Neuronal stem cell (in vitro differentiated cells): ENCODE data around the gene NABP2.

Experiments
- DNase-seq: peaks from one replicate; pipeline ENCODE4 v3.0.0-alpha.2; 2013; ENCODE audit warnings: low spot score
- H2AFZ ChIP-seq: one replicate; pipeline ENCODE4 v1.6.1; 2013; ENCODE audit warnings: mild to moderate bottlenecking, low read length, inconsistent platforms
- H2AK5ac ChIP-seq: 2 replicates; pipeline ENCODE4 v1.6.1; 2013; ENCODE audit warnings: low read depth, mild to moderate bottlenecking, inconsistent platforms, low read length, moderate library complexity, mixed read lengths
- H2BK120ac ChIP-seq: 2 replicates; pipeline ENCODE4 v1.6.1; 2013; ENCODE audit warnings: low read depth, mild to moderate bottlenecking, inconsistent platforms, low read length, moderate library complexity, mixed read lengths
- H2BK12ac ChIP-seq: one replicate; pipeline ENCODE4 v1.6.1; 2013; ENCODE audit warnings: low read length, inconsistent platforms
- H2BK15ac ChIP-seq: 2 replicates; pipeline ENCODE4 v1.6.1; 2013; ENCODE audit warnings: mild to moderate bottlenecking, low read length, inconsistent platforms, mixed read lengths
- H2BK5ac ChIP-seq: one replicate; pipeline ENCODE4 v1.6.1; 2013; ENCODE audit warnings: inconsistent platforms, mild to moderate bottlenecking, low read length, moderate library complexity
- H3K14ac ChIP-seq: one replicate; pipeline ENCODE4 v1.6.1; 2013; ENCODE audit warnings: low read length, inconsistent platforms
- H3K18ac ChIP-seq: 2 replicates; pipeline ENCODE4 v1.6.1; 2013; ENCODE audit warnings: low read length, inconsistent platforms
- H3K23ac ChIP-seq: 2 replicates; pipeline ENCODE4 v1.6.1; 2013; ENCODE audit warnings: low read depth, mild to moderate bottlenecking, mixed read lengths, low read length, inconsistent platforms; ENCODE audit not compliant: poor library complexity
- H3K27ac ChIP-seq: replicated peaks from 3 replicates; pipeline ENCODE4 v1.5.1; 2013; ENCODE audit warnings: low read length, inconsistent platforms
- H3K27me3 ChIP-seq, 3 experiments: 2 replicates each; pipeline ENCODE4 v1.6.1; 2013; ENCODE audit warnings: low read length in 3 of 3, mild to moderate bottlenecking in 2 of 3, inconsistent platforms in 1 of 3, low read depth in 1 of 3, mixed read lengths in 1 of 3, moderate library complexity in 1 of 3; ENCODE audit not compliant: control insufficient read depth in 3 of 3, insufficient read depth in 3 of 3
- H3K36me3 ChIP-seq, 2 donors: replicated peaks in 1 of 2; 2 replicates each; pipeline ENCODE4 v1.6.1; 2013; ENCODE audit warnings: low read length in 2 of 2; ENCODE audit not compliant: control insufficient read depth in 2 of 2, insufficient read depth in 2 of 2
- H3K4ac ChIP-seq: 2 replicates; pipeline ENCODE4 v1.6.1; 2013; ENCODE audit warnings: inconsistent platforms, mild to moderate bottlenecking, low read length, moderate library complexity
- H3K4me1 ChIP-seq, 2 donors: 1 replicate in 1 of 2; 2 replicates in 1 of 2; pipeline ENCODE4 v1.6.1; 2013; ENCODE audit warnings: low read length in 2 of 2, low read depth in 1 of 2; ENCODE audit not compliant: control insufficient read depth in 2 of 2, insufficient read depth in 1 of 2
- H3K4me2 ChIP-seq: one replicate; pipeline ENCODE4 v1.6.1; 2013; ENCODE audit warnings: mild to moderate bottlenecking, low read length, inconsistent platforms; ENCODE audit not compliant: insufficient read depth, poor library complexity, severe bottlenecking
- H3K4me3 ChIP-seq, 2 donors: 2 replicates each; pipeline ENCODE4 v1.5.1; 2013; ENCODE audit warnings: low read length in 2 of 2, mild to moderate bottlenecking in 2 of 2, inconsistent platforms in 1 of 2, moderate library complexity in 1 of 2
- H3K79me1 ChIP-seq: one replicate; pipeline ENCODE4 v1.6.1; 2013; ENCODE audit warnings: low read depth, mild to moderate bottlenecking, inconsistent platforms, low read length, moderate library complexity
- H3K9ac ChIP-seq: one replicate; pipeline ENCODE4 v1.6.1; 2013; ENCODE audit warnings: mild to moderate bottlenecking, low read depth, low read length, inconsistent platforms; ENCODE audit not compliant: poor library complexity
- H3K9me3 ChIP-seq, 2 donors: replicated peaks in 1 of 2; 2 replicates each; pipeline versions ENCODE3 to v1.6.1; 2013; ENCODE audit warnings: low read length in 2 of 2, mild to moderate bottlenecking in 2 of 2, inconsistent platforms in 1 of 2, low read depth in 1 of 2, mixed read lengths in 1 of 2, moderate library complexity in 1 of 2; ENCODE audit not compliant: control insufficient read depth in 2 of 2, insufficient read depth in 1 of 2
- H4K8ac ChIP-seq: one replicate; pipeline ENCODE4 v1.6.1; 2013; ENCODE audit warnings: low read depth, mild to moderate bottlenecking, inconsistent platforms, low read length, moderate library complexity
- H4K91ac ChIP-seq: one replicate; pipeline ENCODE4 v1.6.1; 2013; ENCODE audit warnings: low read length, low read depth, mild to moderate bottlenecking, inconsistent platforms; ENCODE audit not compliant: poor library complexity
- WGBS, 2 donors: extraction: QIAGEN DNeasy Blood & Tissue Kit; methylation state at CpG; one replicate each; pipeline ENCODE4 v1.1.7; 2013; ENCODE audit warnings: missing lambda C conversion rate in 2 of 2, mixed read lengths in 1 of 2; ENCODE audit not compliant: insufficient read length in 2 of 2, insufficient replicate concordance in 1 of 2; ENCODE audit errors: extremely low coverage in 2 of 2; 5-methylcytosine and 5-hydroxymethylcytosine counted together

Gene NABP2

GRCh38 chr12:56231184-56231582, 7.0 kb downstream of the NABP2 start:
- Histone ChIP-seq H3K4ac (no peak overlapping the region), H3K4me3 (no peak overlapping the region), H4K8ac (no peak overlapping the region), H2AFZ (no peak overlapping the region), H3K27ac (no peak overlapping the region), H3K4me2 (no peak overlapping the region), H3K9ac (no peak overlapping the region), H3K14ac (no peak overlapping the region), H3K23ac (no peak overlapping the region), H2BK120ac (no peak overlapping the region), H3K79me1 (no peaks in the 10 kb centered on the region), H2AK5ac (peak overlapping the region; percentile 52), H3K18ac (no peak overlapping the region), H2BK12ac (no peak overlapping the region), H2BK5ac (no peak overlapping the region), H4K91ac (no peak overlapping the region), H3K4me1 (no peaks in the 10 kb centered on the region), H3K36me3 (peaks cover 8 to 18% of the 10 kb centered on the region in 2 donors), H3K9me3 (no peaks in the 10 kb centered on the region), H3K27me3 (no peaks in the 10 kb centered on the region), H2BK15ac (peak overlapping the region; percentile 26)
- WGBS, 2 donors = no CpG with 5 or more reads among the region's 11 CpGs
- DNase-seq = no peak

DNA sequence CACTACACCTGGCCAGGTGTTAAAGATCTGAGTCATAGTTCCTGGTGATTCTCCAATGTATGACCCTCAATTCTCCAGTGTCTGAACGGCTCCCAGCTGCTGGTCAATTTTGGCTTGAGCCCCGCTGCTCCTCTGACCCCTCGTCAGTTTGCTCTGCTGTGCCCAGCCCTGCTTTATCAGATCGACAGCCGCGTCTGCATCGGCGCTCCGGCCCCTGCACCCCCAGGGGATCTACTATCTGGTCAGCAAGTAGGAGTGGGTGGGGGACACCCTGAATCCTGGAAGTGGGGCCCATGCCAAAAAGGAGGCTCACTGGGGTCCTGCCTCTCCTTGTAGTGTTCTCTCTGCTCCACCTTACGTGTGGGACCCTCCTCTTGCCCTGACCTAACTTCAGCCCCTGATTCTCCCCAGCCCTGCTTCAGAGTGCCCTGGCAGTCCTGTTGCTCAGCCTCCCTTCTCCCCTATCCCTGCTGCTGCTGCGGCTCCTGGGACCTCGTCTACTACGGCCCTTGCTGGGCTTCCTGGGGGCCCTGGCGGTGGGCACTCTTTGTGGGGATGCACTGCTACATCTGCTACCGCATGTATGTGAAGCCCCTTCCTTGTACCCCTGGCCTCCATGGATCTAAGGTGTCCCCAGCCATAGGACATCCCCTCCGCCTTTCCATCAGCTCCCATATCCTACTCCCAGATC, 10.7 kb downstream of the NABP2 start:
- H3K27me3 ChIP-seq = no peaks in the 10 kb centered on the region
- H2BK120ac ChIP-seq = no peak overlapping the region
- peaks cover 0 to 2% of the 10 kb centered on the region in 2 donors for H3K9me3 ChIP-seq
- no peak for DNase-seq
- H3K4me2 ChIP-seq = no peak overlapping the region
- H3K14ac ChIP-seq = no peak overlapping the region
- H3K36me3 ChIP-seq = peaks cover 21 to 37% of the 10 kb centered on the region in 2 donors
- no peak overlapping the region for H2BK5ac ChIP-seq
- H2BK12ac ChIP-seq = no peak overlapping the region
- no peak overlapping the region for H3K27ac ChIP-seq
- H3K4me3 ChIP-seq = peak overlapping the region in 1 of 2 donors; percentile 32
- peak overlapping the region; percentile 7 for H2AK5ac ChIP-seq
- H3K79me1 ChIP-seq = no peaks in the 10 kb centered on the region
- H2BK15ac ChIP-seq = no peak overlapping the region
- no peak overlapping the region for H2AFZ ChIP-seq
- H3K9ac ChIP-seq = peak overlapping the region; percentile 70
- no CpG with 5 or more reads among the region's 16 CpGs for WGBS, 2 donors
- H3K18ac ChIP-seq = no peak overlapping the region
- no peak overlapping the region for H3K23ac ChIP-seq
- peaks cover 0 to 2% of the 10 kb centered on the region in 2 donors for H3K4me1 ChIP-seq
- H3K4ac ChIP-seq = no peak overlapping the region
- H4K91ac ChIP-seq = no peak overlapping the region
- H4K8ac ChIP-seq = no peak overlapping the region

- H3K4ac ChIP-seq = no peak overlapping the region
- no peak overlapping the region for H2AK5ac ChIP-seq
- no peak overlapping the region for H3K27ac ChIP-seq
- H3K14ac ChIP-seq = no peak overlapping the region
- H4K91ac ChIP-seq = no peak overlapping the region
- H4K8ac ChIP-seq = no peak overlapping the region
- H3K23ac ChIP-seq = no peak overlapping the region
- WGBS, 2 donors = no CpG with 5 or more reads among the region's 6 CpGs
- H3K9ac ChIP-seq = no peak overlapping the region
- no peak for DNase-seq
- H3K79me1 ChIP-seq = no peaks in the 10 kb centered on the region
- H2BK5ac ChIP-seq = no peak overlapping the region
- H3K18ac ChIP-seq = no peak overlapping the region
- H2AFZ ChIP-seq = no peak overlapping the region
- H3K27me3 ChIP-seq = no peaks in the 10 kb centered on the region
- no peak overlapping the region for H3K4me2 ChIP-seq
- H3K9me3 ChIP-seq = peaks cover 0 to 2% of the 10 kb centered on the region in 2 donors
- H2BK15ac ChIP-seq = no peak overlapping the region
- peaks cover 28 to 49% of the 10 kb centered on the region in 2 donors for H3K36me3 ChIP-seq
- H3K4me3 ChIP-seq = no peak overlapping the region
- H3K4me1 ChIP-seq = peaks cover 0 to 2% of the 10 kb centered on the region in 2 donors
- no peak overlapping the region for H2BK12ac ChIP-seq
- no peak overlapping the region for H2BK120ac ChIP-seq
Measured at GRCh38 chr12:56236091-56236490, 11.9 kb downstream of the NABP2 start.

DNA sequence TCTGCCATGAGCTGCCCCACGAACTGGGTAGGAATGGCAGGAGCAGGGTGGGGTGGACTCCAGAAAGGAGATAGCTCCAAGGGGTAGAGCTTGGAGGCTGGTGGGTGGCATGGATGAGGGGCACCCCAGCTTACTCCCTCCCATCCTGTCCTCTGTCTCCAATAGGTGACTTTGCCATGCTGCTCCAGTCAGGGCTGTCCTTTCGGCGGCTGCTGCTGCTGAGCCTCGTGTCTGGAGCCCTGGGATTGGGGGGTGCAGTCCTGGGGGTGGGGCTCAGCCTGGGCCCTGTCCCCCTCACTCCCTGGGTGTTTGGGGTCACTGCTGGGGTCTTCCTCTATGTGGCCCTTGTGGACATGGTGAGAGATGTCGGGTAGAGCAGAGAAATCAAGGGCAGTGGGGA, 12.8 kb downstream of the NABP2 start:
- Histone ChIP-seq H2AFZ (no peak overlapping the region), H3K4ac (no peak overlapping the region), H3K9ac (no peak overlapping the region), H2BK5ac (peak overlapping the region; percentile 39), H3K4me2 (no peak overlapping the region), H3K79me1 (peaks cover 2% of the 10 kb centered on the region), H3K18ac (no peak overlapping the region), H2BK15ac (no peak overlapping the region), H3K27me3 (no peaks in the 10 kb centered on the region), H2BK120ac (no peak overlapping the region), H3K27ac (no peak overlapping the region), H4K8ac (no peak overlapping the region), H3K4me3 (no peak overlapping the region), H3K9me3 (peaks cover 5 to 6% of the 10 kb centered on the region in 2 donors), H3K4me1 (peaks cover 0 to 2% of the 10 kb centered on the region in 2 donors), H2BK12ac (no peak overlapping the region), H4K91ac (no peak overlapping the region), H3K36me3 (peaks cover 37 to 58% of the 10 kb centered on the region in 2 donors), H3K23ac (no peak overlapping the region), H2AK5ac (no peak overlapping the region), H3K14ac (no peak overlapping the region)
- no CpG with 5 or more reads among the region's 5 CpGs for WGBS, 2 donors
- DNase-seq = no peak
